ENCODE results near the gene ZNF407. TPM values are rescaled to one million over a fixed set of nuclear protein-coding genes. Genes with fewer than 3 reads are reported as not detected.

The ZNF407 gene
- total and polyA plus RNA-seq, 2 of the 13 experiments (the other 11 are each of a cell fraction or from before 2014, with no cell fraction given) = 2.3 to 8.7 TPM

DNA sequence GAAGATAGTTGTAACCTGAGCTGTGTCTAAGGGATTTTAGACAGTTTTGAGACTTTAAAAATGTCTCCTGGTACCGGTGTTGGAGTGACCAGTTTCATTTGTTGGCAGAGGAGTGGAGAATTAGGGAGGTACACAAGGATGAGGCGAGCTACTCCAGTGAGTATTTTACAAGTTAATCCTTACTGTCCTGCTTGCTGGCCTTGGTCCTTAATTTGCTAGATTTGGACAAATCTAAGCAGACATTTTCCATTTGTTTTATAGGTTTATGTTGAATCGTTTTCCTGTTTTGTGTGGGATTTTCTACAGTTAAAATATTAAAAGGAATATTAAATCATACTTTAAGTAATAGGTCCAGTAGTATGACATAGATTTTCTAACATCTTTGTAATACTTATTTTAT lies 101.8 kb downstream of the ZNF407 start:
- ATAC-seq = no peak
- CTCF ChIA-PET (ENCODE audit: low intra/inter-chr PET ratio, low total read pairs) = no interaction called here
- BruUV-seq (replicated peaks) = no TSS peak
- TF ChIP-seq NCOA1 (CRISPR knock-in tag; IDR thresholded peaks at IDR 0.05) = no peak
- no peak for TF ChIP-seq RFXANK (CRISPR knock-in tag; IDR thresholded peaks at IDR 0.05)
- no peak for FAIRE-seq
- 91% methylated on average over 3 of the region's 3 CpGs for WGBS (ENCODE audit: low lambda C conversion rate)
- Histone ChIP-seq H2AFZ (ENCODE audit: low read length) (no peak overlapping the region), H3K4me1 (ENCODE audit: insufficient read depth, low read length) (peaks cover 9% of the 10 kb centered on the region; the same call in 1 of the 2 replicates), H3K27me3 (ENCODE audit: control insufficient read depth in 1 of 2, insufficient read depth in 2 of 2, low read length in 2 of 2) (no peaks in the 10 kb centered on the region), H3K27ac (ENCODE audit: extremely low read length, insufficient read depth, low read length) (no peak overlapping the region), H3K9me3 (ENCODE audit: low read length) (no peaks in the 10 kb centered on the region), H4K20me1 (ENCODE audit: insufficient read depth, low read length) (no peaks in the 10 kb centered on the region), H3K9ac (ENCODE audit: insufficient read depth, low read depth, low read length) (no peak overlapping the region), H3K4me3 (replicated peaks in 1 of 3; ENCODE audit: insufficient read depth in 1 of 3, low read depth in 2 of 3, low read length in 3 of 3) (no peak overlapping the region), H3K4me2 (ENCODE audit: low read depth, low read length) (no peak overlapping the region), H3K36me3 (replicated peaks in 1 of 2; ENCODE audit: control insufficient read depth in 1 of 2, insufficient read depth in 2 of 2, low read length in 2 of 2) (no peaks in the 10 kb centered on the region), H3K79me2 (ENCODE audit: insufficient read depth, low read length) (no peaks in the 10 kb centered on the region)
- intact Hi-C loops (cut with micrococcal nuclease; ENCODE audit: unreplicated experiment) = no loop called here
- POLR2A ChIA-PET = no interaction called here
- in situ Hi-C loops (cut with HindIII; ENCODE audit: extremely low pct_ligation_motif_present, low pct_unique_long_range_greater_than_20kb) = no loop called here
- DNase-seq (ENCODE audit: low spot score) = no peak

- no TSS peak for BruUV-seq (replicated peaks)
- no peak overlapping the region for H3K4me3 ChIP-seq (replicated peaks in 1 of 3; ENCODE audit: insufficient read depth in 1 of 3, low read depth in 2 of 3, low read length in 3 of 3)
- no peak overlapping the region for H3K4me2 ChIP-seq (ENCODE audit: low read depth, low read length)
- peaks cover 43% of the 10 kb centered on the region for H3K4me1 ChIP-seq (ENCODE audit: insufficient read depth, low read length)
- intact Hi-C loops (cut with micrococcal nuclease; ENCODE audit: unreplicated experiment) (no loop called here), in situ Hi-C loops (cut with HindIII; ENCODE audit: extremely low pct_ligation_motif_present, low pct_unique_long_range_greater_than_20kb) (no loop called here)
- H3K9ac ChIP-seq (ENCODE audit: insufficient read depth, low read depth, low read length) = no peak overlapping the region
- DNase-seq (ENCODE audit: low spot score) (no peak), ATAC-seq (no peak), FAIRE-seq (no peak)
- no peaks in the 10 kb centered on the region for H3K36me3 ChIP-seq (replicated peaks in 1 of 2; ENCODE audit: control insufficient read depth in 1 of 2, insufficient read depth in 2 of 2, low read length in 2 of 2)
- POLR2A ChIA-PET = no interaction called here
- TF ChIP-seq ESRRA (CRISPR knock-in tag; IDR thresholded peaks at IDR 0.05; ENCODE audit: low read depth) = no peak
- no peak for TF ChIP-seq SSRP1 (CRISPR knock-in tag; IDR thresholded peaks at IDR 0.05)
- no peak for TF ChIP-seq CEBPZ (IDR thresholded peaks at IDR 0.05; ENCODE audit: low read length)
- H3K27ac ChIP-seq (ENCODE audit: extremely low read length, insufficient read depth, low read length) = no peak overlapping the region
- H3K9me3 ChIP-seq (ENCODE audit: low read length) = no peaks in the 10 kb centered on the region
- CTCF ChIA-PET (ENCODE audit: low intra/inter-chr PET ratio, low total read pairs) = no interaction called here
- H4K20me1 ChIP-seq (ENCODE audit: insufficient read depth, low read length) = no peaks in the 10 kb centered on the region
- H3K27me3 ChIP-seq (ENCODE audit: control insufficient read depth in 1 of 2, insufficient read depth in 2 of 2, low read length in 2 of 2) = no peaks in the 10 kb centered on the region
- H3K79me2 ChIP-seq (ENCODE audit: insufficient read depth, low read length) = no peaks in the 10 kb centered on the region
- H2AFZ ChIP-seq (ENCODE audit: low read length) = no peak overlapping the region
- 78% methylated on average over 3 of the region's 3 CpGs for WGBS (ENCODE audit: low lambda C conversion rate)
These were observed 105.3 kb downstream of the ZNF407 start for GRCh38 chr18:74702950-74703349.
